PC-9 (cell line): ENCODE results near the gene KAT8. TPM values are rescaled to one million over a fixed set of nuclear protein-coding genes. Genes with fewer than 3 reads are reported as not detected.
A peak's percentile ranks its signal among the peaks of the same experiment; 100 is the strongest.

Experiments
- BruUV-seq: library from RNA; stranded (reverse); fragments of 400-500 nt; replicated peaks from 2 replicates; lab custom pipeline; 2021; lab: Mats Ljungman, UMichigan
- CTCF ChIA-PET: fragments of 300-600 bp; sonication (Branson Sonifier 250); formaldehyde crosslinking; loops from one replicate; lab custom pipeline; 2022; ENCODE audit warnings: antibody characterized with exemption; lab: Charles Lee
- POLR2A ChIA-PET: fragments of 300-600 bp; sonication (Branson Sonifier 250); formaldehyde crosslinking; loops from one replicate; lab custom pipeline; 2022; ENCODE audit warnings: antibody characterized with exemption; ENCODE audit not compliant: unreplicated experiment; lab: Charles Lee
- DNase-seq, 2 experiments: peaks; one replicate each; pipeline versions ENCODE4 v3.0.0 to v3.0.0-alpha.2; 2015 to 2022; ENCODE audit warnings: mixed read lengths in 1 of 2
- H2AFZ ChIP-seq: fragments of 200-600 bp; sonication (generic); 2 replicates; pipeline ENCODE4 v1.8.1; 2017; ENCODE audit warnings: antibody characterized with exemption
- H3F3A ChIP-seq: fragments of 200-600 bp; sonication (generic); 2 replicates; pipeline ENCODE4 v1.8.1; 2017; ENCODE audit warnings: antibody characterized with exemption, mild to moderate bottlenecking, low read depth; ENCODE audit not compliant: insufficient read depth
- H3K27ac ChIP-seq: fragments of 200-600 bp; sonication (generic); 2 replicates; pipeline ENCODE4 v1.6.1; 2016; ENCODE audit warnings: mixed run types
- H3K27me3 ChIP-seq: fragments of 200-600 bp; sonication (generic); 2 replicates; pipeline ENCODE4 v1.6.1; 2016; ENCODE audit warnings: low read depth, mixed run types; ENCODE audit not compliant: insufficient read depth
- H3K36me3 ChIP-seq: fragments of 200-600 bp; sonication (generic); 2 replicates; pipeline ENCODE4 v1.6.1; 2016; ENCODE audit warnings: low read depth, mixed run types
- H3K4me1 ChIP-seq: fragments of 200-600 bp; sonication (generic); replicated peaks from 2 replicates; pipeline ENCODE4 v1.6.1; 2016; ENCODE audit warnings: mixed run types; ENCODE audit not compliant: insufficient read depth
- H3K4me2 ChIP-seq: fragments of 200-600 bp; sonication (generic); 2 replicates; pipeline ENCODE4 v1.6.1; 2017; ENCODE audit warnings: mixed run types
- H3K4me3 ChIP-seq: fragments of 200-600 bp; sonication (generic); 2 replicates; pipeline ENCODE4 v1.6.1; 2016; ENCODE audit warnings: mixed run types
- H3K79me2 ChIP-seq: fragments of 200-600 bp; sonication (generic); 2 replicates; pipeline ENCODE4 v1.6.1; 2017; ENCODE audit warnings: low read depth, mixed run types
- H3K9me2 ChIP-seq: fragments of 200-600 bp; sonication (generic); 2 replicates; pipeline ENCODE4 v1.8.1; 2017; ENCODE audit warnings: mild to moderate bottlenecking; ENCODE audit not compliant: insufficient read depth
- H3K9me3 ChIP-seq: fragments of 200-600 bp; sonication (generic); 2 replicates; pipeline ENCODE4 v1.8.1; 2016; ENCODE audit warnings: low read depth; ENCODE audit not compliant: insufficient read depth
- H4K20me1 ChIP-seq: fragments of 200-600 bp; sonication (generic); 2 replicates; pipeline ENCODE4 v1.8.1; 2017; ENCODE audit not compliant: insufficient read depth
- EZH2 ChIP-seq: fragments of 200-600 bp; sonication (generic); IDR thresholded peaks from 2 replicates; pipeline ENCODE4 v1.8.0; 2017; ENCODE audit warnings: antibody characterized with exemption, low read depth
- intact Hi-C: fragments of 100-400 bp; cut with micrococcal nuclease; formaldehyde crosslinking; loops from one replicate; pipeline ENCODE4 v1.10.0; 2022; ENCODE audit not compliant: unreplicated experiment
- total RNA-seq: library from RNA; stranded (reverse); gene quantifications from 2 replicates; pipeline ENCODE4 v1.2.3, GENCODE V29; 2021
- TF ChIP-seq, protein P1 (sequence below): fragments of 200-600 bp; sonication (generic); conservative IDR thresholded peaks from 2 replicates; pipeline ENCODE4 v1.6.1; 2017; ENCODE audit warnings: mixed run types, antibody characterized with exemption, mild to moderate bottlenecking, moderate library complexity

Gene KAT8
- total RNA-seq, 1 experiment from 2014 or later, result 81.4 TPM

- peaks cover 5% of the 10 kb centered on the region for H3K36me3 ChIP-seq
- TF ChIP-seq, protein P1, sequence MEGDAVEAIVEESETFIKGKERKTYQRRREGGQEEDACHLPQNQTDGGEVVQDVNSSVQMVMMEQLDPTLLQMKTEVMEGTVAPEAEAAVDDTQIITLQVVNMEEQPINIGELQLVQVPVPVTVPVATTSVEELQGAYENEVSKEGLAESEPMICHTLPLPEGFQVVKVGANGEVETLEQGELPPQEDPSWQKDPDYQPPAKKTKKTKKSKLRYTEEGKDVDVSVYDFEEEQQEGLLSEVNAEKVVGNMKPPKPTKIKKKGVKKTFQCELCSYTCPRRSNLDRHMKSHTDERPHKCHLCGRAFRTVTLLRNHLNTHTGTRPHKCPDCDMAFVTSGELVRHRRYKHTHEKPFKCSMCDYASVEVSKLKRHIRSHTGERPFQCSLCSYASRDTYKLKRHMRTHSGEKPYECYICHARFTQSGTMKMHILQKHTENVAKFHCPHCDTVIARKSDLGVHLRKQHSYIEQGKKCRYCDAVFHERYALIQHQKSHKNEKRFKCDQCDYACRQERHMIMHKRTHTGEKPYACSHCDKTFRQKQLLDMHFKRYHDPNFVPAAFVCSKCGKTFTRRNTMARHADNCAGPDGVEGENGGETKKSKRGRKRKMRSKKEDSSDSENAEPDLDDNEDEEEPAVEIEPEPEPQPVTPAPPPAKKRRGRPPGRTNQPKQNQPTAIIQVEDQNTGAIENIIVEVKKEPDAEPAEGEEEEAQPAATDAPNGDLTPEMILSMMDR, result no peak
- no peak for TF ChIP-seq EZH2
- no peak overlapping the region for H3K4me2 ChIP-seq
- no peak overlapping the region for H3K27ac ChIP-seq
- intact Hi-C loops, result no loop called here
- H4K20me1 ChIP-seq, result peaks cover 38% of the 10 kb centered on the region
- no TSS peak for BruUV-seq
- H3F3A ChIP-seq, result peaks cover 17% of the 10 kb centered on the region; the same call in 1 of the 2 replicates
- peaks cover 18% of the 10 kb centered on the region for H3K79me2 ChIP-seq
- DNase-seq, result no peak
- no peaks in the 10 kb centered on the region for H3K9me2 ChIP-seq
- no peak overlapping the region for H3K4me3 ChIP-seq
- ChIA-PET CTCF (no interaction called here), POLR2A (interaction anchor here (0.6 kb wide), 1 partner anchor 58 kb away, joined by 3 read pairs; no protein-coding TSS in a partner anchor)
- no peaks in the 10 kb centered on the region for H3K27me3 ChIP-seq
- H2AFZ ChIP-seq, result no peak overlapping the region
- no peaks in the 10 kb centered on the region for H3K4me1 ChIP-seq
- H3K9me3 ChIP-seq, result no peaks in the 10 kb centered on the region
Observed at GRCh38 chr16:31080756-31081419, 36.6 kb upstream of the KAT8 start.

- H3K27me3 ChIP-seq, result no peaks in the 10 kb centered on the region
- no peak for TF ChIP-seq EZH2
- TF ChIP-seq, protein P1, result no peak
- BruUV-seq, result TSS peak; percentile 2
- H3K4me1 ChIP-seq, result no peaks in the 10 kb centered on the region
- no peak for DNase-seq
- no peak overlapping the region for H3K4me3 ChIP-seq
- no peaks in the 10 kb centered on the region for H3K9me3 ChIP-seq
- peaks cover 38% of the 10 kb centered on the region for H4K20me1 ChIP-seq
- ChIA-PET CTCF (no interaction called here), POLR2A (interaction anchor here (0.8 kb wide), 1 partner anchor 96 kb away, joined by 7 read pairs; no protein-coding TSS in a partner anchor)
- H3K27ac ChIP-seq, result no peak overlapping the region
- H2AFZ ChIP-seq, result no peak overlapping the region
- intact Hi-C loops, result no loop called here
- H3K36me3 ChIP-seq, result peaks cover 5% of the 10 kb centered on the region
- H3K4me2 ChIP-seq, result no peak overlapping the region
- peaks cover 17% of the 10 kb centered on the region; the same call in 1 of the 2 replicates for H3F3A ChIP-seq
- H3K79me2 ChIP-seq, result peaks cover 10% of the 10 kb centered on the region
- H3K9me2 ChIP-seq, result no peaks in the 10 kb centered on the region
Observed at GRCh38 chr16:31081428-31082351, 35.8 kb upstream of the KAT8 start.

GRCh38 chr16:31082368-31083045 is 35.0 kb upstream of the KAT8 start:
- Histone ChIP-seq H3K9me3 (no peaks in the 10 kb centered on the region), H3K79me2 (0 out of 2 replicates have a peak, but pooled peaks cover 2% of the 10 kb centered on the region), H3K27me3 (no peaks in the 10 kb centered on the region), H3K9me2 (no peaks in the 10 kb centered on the region), H3K36me3 (peaks cover 5% of the 10 kb centered on the region), H3K4me2 (no peak overlapping the region), H2AFZ (no peak overlapping the region), H3K4me3 (no peak overlapping the region), H3F3A (peaks cover 17% of the 10 kb centered on the region; the same call in 1 of the 2 replicates), H3K27ac (no peak overlapping the region), H3K4me1 (no peaks in the 10 kb centered on the region), H4K20me1 (peaks cover 38% of the 10 kb centered on the region)
- no TSS peak for BruUV-seq
- no peak for DNase-seq
- ChIA-PET CTCF (no interaction called here), POLR2A (no interaction called here)
- TF ChIP-seq EZH2, result no peak
- TF ChIP-seq, protein P1, result no peak
- intact Hi-C loops, result no loop called here
